Memory B cell (primary cell): Measurements from ENCODE around the gene MAN2B1.
A peak's percentile ranks its signal among the peaks of the same experiment; 100 is the strongest.
"Not testable (repeated sequence)": the region's sequence is repeated elsewhere in the genome, so short reads cannot be mapped to it uniquely, and the experiment has no call there.

Experiments used
- ATAC-seq: fragments of 150-1000 bp; cut with Tn5 transposase; 2 replicates; pipeline ENCODE4 v1.10.0; 2021; ENCODE audit warnings: low read depth, mild to moderate bottlenecking, moderate library complexity
- DNase-seq, 2 donors: peaks; one replicate each; pipeline ENCODE4 v3.0.0; 2022; ENCODE audit warnings: low spot score in 2 of 2
- H3K27ac Mint-ChIP-seq: one replicate; pipeline ENCODE4 v1.8.0; 2022; ENCODE audit warnings: mild to moderate bottlenecking, moderate library complexity, mixed read lengths
- H3K27me3 Mint-ChIP-seq: one replicate; pipeline ENCODE4 v1.8.0; 2022; ENCODE audit warnings: mixed read lengths
- H3K36me3 Mint-ChIP-seq: one replicate; pipeline ENCODE4 v1.8.0; 2022; ENCODE audit warnings: mild to moderate bottlenecking, mixed read lengths
- H3K4me1 Mint-ChIP-seq: one replicate; pipeline ENCODE4 v1.8.0; 2022; ENCODE audit warnings: mixed read lengths
- H3K4me3 Mint-ChIP-seq: one replicate; pipeline ENCODE4 v1.8.0; 2022; ENCODE audit warnings: mild to moderate bottlenecking, moderate library complexity, mixed read lengths
- H3K9me3 Mint-ChIP-seq: one replicate; pipeline ENCODE4 v1.8.0; 2022; ENCODE audit warnings: mixed read lengths

Gene MAN2B1

GRCh38 chr19:12638611-12639182, 27.8 kb downstream of the MAN2B1 start:
- H3K4me3 Mint-ChIP-seq: no peak overlapping the region
- peaks cover 3% of the 10 kb centered on the region for H3K36me3 Mint-ChIP-seq
- no peaks in the 10 kb centered on the region for H3K9me3 Mint-ChIP-seq
- H3K27me3 Mint-ChIP-seq: no peaks in the 10 kb centered on the region
- ATAC-seq: no peak
- H3K4me1 Mint-ChIP-seq: peaks cover 14% of the 10 kb centered on the region
- H3K27ac Mint-ChIP-seq: no peak overlapping the region
- DNase-seq: no peak

DNA sequence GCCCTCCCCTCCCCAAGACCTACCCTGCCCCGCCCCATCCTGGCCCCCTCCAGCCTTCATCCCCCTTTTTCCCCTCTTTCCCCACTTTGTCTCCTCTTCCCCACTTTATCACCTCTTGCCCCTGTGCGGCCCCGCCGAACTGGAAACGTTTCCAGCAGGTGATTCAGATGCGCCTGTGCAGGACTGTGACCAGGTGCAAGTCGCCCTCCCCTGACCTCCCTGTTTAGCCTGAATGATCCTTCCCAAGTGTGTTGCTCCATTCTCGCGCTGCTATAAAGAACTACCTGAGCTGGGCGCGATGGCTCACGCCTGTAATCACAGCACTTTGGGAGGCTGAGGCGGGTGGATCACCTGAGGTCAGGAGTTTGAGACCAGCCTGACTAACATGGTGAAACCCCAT, 29.9 kb downstream of the MAN2B1 start:
- ATAC-seq (no peak), DNase-seq (no peak)
- Mint-ChIP-seq H3K9me3 (no peaks in the 10 kb centered on the region), H3K4me3 (no peak overlapping the region), H3K36me3 (peaks cover 3% of the 10 kb centered on the region), H3K27me3 (no peaks in the 10 kb centered on the region), H3K27ac (no peak overlapping the region), H3K4me1 (peaks cover 14% of the 10 kb centered on the region)

GRCh38 chr19:12629215-12629614, 37.3 kb downstream of the MAN2B1 start:
- no peak overlapping the region for H3K4me3 Mint-ChIP-seq
- H3K27me3 Mint-ChIP-seq: no peaks in the 10 kb centered on the region

GRCh38 chr19:12628040-12629022, 38.2 kb downstream of the MAN2B1 start:
- no peaks in the 10 kb centered on the region for H3K27me3 Mint-ChIP-seq
- no peak for ATAC-seq
- no peak overlapping the region for H3K27ac Mint-ChIP-seq
- H3K4me1 Mint-ChIP-seq: peaks cover 4% of the 10 kb centered on the region
- H3K9me3 Mint-ChIP-seq: peaks cover 4% of the 10 kb centered on the region
- H3K4me3 Mint-ChIP-seq: no peak overlapping the region
- peaks cover 30% of the 10 kb centered on the region for H3K36me3 Mint-ChIP-seq
- no peak for DNase-seq

More at GRCh38 chr19:12629215-12629614, 37.3 kb downstream of the MAN2B1 start:
- Mint-ChIP-seq H3K36me3 (peaks cover 27% of the 10 kb centered on the region), H3K9me3 (peaks cover 4% of the 10 kb centered on the region), H3K27ac (no peak overlapping the region), H3K4me1 (peaks cover 4% of the 10 kb centered on the region)
- no peak for DNase-seq
- ATAC-seq: no peak

GRCh38 chr19:12626958-12627357, 39.6 kb downstream of the MAN2B1 start:
- no peaks in the 10 kb centered on the region for H3K27me3 Mint-ChIP-seq
- no peak overlapping the region for H3K27ac Mint-ChIP-seq
- ATAC-seq (no peak), DNase-seq (no peak)
- H3K4me1 Mint-ChIP-seq: peaks cover 4% of the 10 kb centered on the region
- H3K36me3 Mint-ChIP-seq: peaks cover 30% of the 10 kb centered on the region
- H3K9me3 Mint-ChIP-seq: peaks cover 4% of the 10 kb centered on the region
- no peak overlapping the region for H3K4me3 Mint-ChIP-seq

GRCh38 chr19:12623361-12624031, 43.0 kb downstream of the MAN2B1 start:
- no peak overlapping the region for H3K27ac Mint-ChIP-seq
- no peaks in the 10 kb centered on the region for H3K27me3 Mint-ChIP-seq
- peaks cover 2% of the 10 kb centered on the region for H3K9me3 Mint-ChIP-seq
- ATAC-seq: no peak
- H3K4me1 Mint-ChIP-seq: peaks cover 5% of the 10 kb centered on the region
- no peak for DNase-seq
- H3K4me3 Mint-ChIP-seq: no peak overlapping the region
- peaks cover 20% of the 10 kb centered on the region for H3K36me3 Mint-ChIP-seq

DNA sequence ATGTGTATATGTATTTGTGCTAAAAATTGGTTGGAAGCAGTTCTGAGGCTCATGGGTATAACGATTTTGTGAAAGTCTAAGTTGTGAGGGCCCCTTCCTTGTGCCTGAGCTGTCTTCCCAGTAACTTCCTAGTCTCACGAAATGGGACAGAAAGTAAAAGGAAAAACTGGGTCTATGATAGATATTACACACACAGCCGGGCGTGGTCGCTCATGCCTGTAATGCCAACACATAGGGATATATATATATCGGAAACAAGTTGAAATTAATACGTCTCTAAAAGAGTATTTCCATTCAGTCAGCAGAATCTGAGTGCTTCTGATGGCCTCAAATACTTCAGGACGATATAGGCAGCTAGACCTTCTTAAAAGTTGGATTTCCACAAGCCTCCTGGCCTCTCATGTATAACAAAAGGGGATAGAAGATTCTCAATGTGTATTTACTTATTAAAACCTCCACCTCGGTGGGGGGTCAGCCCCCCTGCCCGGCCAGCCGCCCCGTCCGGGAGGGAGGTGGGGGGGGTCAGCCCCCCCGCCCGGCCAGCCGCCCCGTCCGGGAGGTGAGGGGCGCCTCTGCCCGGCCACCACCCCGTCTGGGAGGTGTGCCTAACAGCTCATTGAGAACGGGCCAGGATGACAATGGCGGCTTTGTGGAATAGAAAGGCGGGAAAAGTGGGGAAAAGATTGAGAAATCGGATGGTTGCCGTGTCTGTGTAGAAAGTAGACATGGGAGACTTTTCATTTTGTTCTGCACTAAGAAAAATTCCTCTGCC, 45.1 kb downstream of the MAN2B1 start:
- not testable (repeated sequence) for H3K27ac Mint-ChIP-seq

DNA sequence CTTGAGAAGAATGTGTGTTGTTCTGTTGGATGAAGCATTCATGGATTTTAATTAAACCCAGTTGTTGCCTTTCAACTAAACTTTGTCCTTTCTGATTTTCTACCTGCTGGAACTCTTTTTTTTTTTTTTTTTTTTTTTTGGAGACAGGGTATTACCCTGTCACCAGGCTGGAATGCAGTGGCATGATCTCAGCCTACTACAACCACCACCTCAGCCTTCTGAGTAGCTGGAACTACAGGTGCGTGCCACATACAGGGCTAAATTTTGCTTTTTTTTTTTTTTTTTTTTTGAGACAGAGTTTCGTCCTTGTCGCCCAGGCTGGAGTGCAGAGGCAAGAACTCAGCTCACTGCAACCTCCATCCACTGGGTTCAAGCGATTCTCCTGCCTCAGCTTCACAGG, 48.9 kb downstream of the MAN2B1 start:
- Mint-ChIP-seq H3K36me3 (peaks cover 9% of the 10 kb centered on the region), H3K4me3 (no peak overlapping the region), H3K27me3 (no peaks in the 10 kb centered on the region), H3K9me3 (no peaks in the 10 kb centered on the region), H3K27ac (no peak overlapping the region), H3K4me1 (peaks cover 29% of the 10 kb centered on the region)
- no peak for ATAC-seq
- DNase-seq: no peak

More for the DNA sequence above, 45.1 kb downstream of the MAN2B1 start:
- H3K36me3 Mint-ChIP-seq, H3K27me3 Mint-ChIP-seq, ATAC-seq, H3K4me3 Mint-ChIP-seq, H3K4me1 Mint-ChIP-seq, DNase-seq, H3K9me3 Mint-ChIP-seq: not testable (repeated sequence)

DNA sequence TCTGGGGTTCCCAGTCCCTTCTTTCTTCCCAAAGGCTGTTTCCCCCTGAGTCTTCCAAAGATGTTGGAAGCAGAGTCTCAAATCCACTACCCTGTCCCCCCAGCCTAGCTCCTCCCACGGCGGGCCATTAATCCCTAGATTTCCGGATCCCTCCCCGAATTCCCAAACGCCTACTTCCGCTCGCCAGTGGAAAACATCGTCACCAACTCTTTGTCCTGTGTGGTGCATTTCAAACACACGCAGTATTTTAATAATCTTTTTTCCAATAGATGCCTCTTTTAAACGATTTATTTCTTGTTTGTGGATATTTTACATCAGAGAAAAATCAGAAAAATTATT, 55.2 kb downstream of the MAN2B1 start:
- Mint-ChIP-seq H3K36me3 (peaks cover 9% of the 10 kb centered on the region), H3K27ac (peak overlapping the region; percentile 96), H3K27me3 (no peaks in the 10 kb centered on the region), H3K4me3 (peak overlapping the region; percentile 100), H3K9me3 (no peaks in the 10 kb centered on the region), H3K4me1 (peaks cover 30% of the 10 kb centered on the region)
- DNase-seq: no peak
- ATAC-seq: no peak

GRCh38 chr19:12610540-12611360, 55.8 kb downstream of the MAN2B1 start, which contains the start of the genes ZNF490 and ZNF791:
Gene ZNF490, minus strand, starts transcription at chr19:12610813. Its CDS starts 133 bp downstream, at chr19:12610680.
Gene ZNF791, plus strand, starts transcription at chr19:12610920. Its CDS starts 160 bp downstream, at chr19:12611080.
- Mint-ChIP-seq H3K4me3 (peak within 1 kb of the TSS; percentile 100), H3K27me3 (no peaks in the 10 kb centered on the region), H3K4me1 (peaks cover 25% of the 10 kb centered on the region), H3K36me3 (peaks cover 5% of the 10 kb centered on the region), H3K27ac (peak within 1 kb of the TSS; percentile 96), H3K9me3 (no peaks in the 10 kb centered on the region)
- ATAC-seq (peak; percentile 75), DNase-seq (peak; percentile 91 to 94)

- H3K27ac Mint-ChIP-seq: no peak overlapping the region
- H3K27me3 Mint-ChIP-seq: no peaks in the 10 kb centered on the region
- H3K36me3 Mint-ChIP-seq: peaks cover 2% of the 10 kb centered on the region
- peaks cover 10% of the 10 kb centered on the region for H3K4me1 Mint-ChIP-seq
- H3K4me3 Mint-ChIP-seq: no peak overlapping the region
- DNase-seq: no peak
- H3K9me3 Mint-ChIP-seq: no peaks in the 10 kb centered on the region
- no peak for ATAC-seq
Measured at GRCh38 chr19:12607631-12608030, 58.9 kb downstream of the MAN2B1 start.

DNA sequence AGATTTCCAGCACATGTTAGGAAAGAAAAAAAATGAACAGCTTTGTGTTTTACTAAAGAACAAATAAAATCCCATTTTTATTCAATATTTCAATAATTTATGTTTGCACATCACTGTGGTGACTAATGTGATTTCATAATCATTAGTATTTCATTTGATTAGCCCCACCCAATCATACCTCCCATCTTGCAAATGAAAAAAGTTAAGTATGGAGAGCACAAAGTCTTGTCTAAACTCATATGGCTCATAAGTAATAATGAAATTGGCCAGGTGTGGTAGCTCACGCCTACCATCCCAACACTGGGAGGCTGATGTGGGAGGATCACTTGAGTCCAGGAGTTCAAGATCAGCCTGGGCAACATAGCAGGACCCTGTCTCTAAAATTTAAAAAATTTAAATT, 59.7 kb downstream of the MAN2B1 start:
- Mint-ChIP-seq H3K4me1 (peaks cover 9% of the 10 kb centered on the region), H3K27ac (no peak overlapping the region), H3K27me3 (no peaks in the 10 kb centered on the region), H3K4me3 (no peak overlapping the region), H3K9me3 (no peaks in the 10 kb centered on the region), H3K36me3 (peaks cover 4% of the 10 kb centered on the region)
- DNase-seq (no peak), ATAC-seq (no peak)

DNA sequence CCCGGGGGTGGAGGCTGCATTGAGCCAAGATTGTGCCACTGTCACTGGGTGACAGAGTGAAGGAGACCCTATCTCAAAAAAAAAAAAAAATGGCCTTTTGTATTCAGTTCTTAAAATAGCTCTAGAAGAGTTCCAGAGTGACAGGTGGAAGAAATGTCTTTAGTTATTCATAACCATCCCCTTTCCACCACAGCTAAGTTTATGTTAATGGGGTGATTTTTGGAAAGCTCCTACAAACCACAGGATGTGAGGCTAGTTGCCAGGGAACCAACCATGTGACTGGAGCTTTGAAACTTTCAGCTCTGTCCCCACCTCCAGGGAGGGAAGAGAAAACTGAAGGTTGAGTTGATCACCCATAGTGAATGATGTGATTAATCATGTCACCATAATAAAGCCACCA, 62.8 kb downstream of the MAN2B1 start:
- peaks cover 7% of the 10 kb centered on the region for H3K36me3 Mint-ChIP-seq
- peak overlapping the region; percentile 35 for H3K27ac Mint-ChIP-seq
- H3K4me1 Mint-ChIP-seq: peaks cover 5% of the 10 kb centered on the region
- no peak overlapping the region for H3K4me3 Mint-ChIP-seq
- no peaks in the 10 kb centered on the region for H3K9me3 Mint-ChIP-seq
- ATAC-seq (peak; percentile 65), DNase-seq (no peak)
- H3K27me3 Mint-ChIP-seq: no peaks in the 10 kb centered on the region
